ENCODE measurements around the gene NBPF3.

NBPF3 gene

DNA sequence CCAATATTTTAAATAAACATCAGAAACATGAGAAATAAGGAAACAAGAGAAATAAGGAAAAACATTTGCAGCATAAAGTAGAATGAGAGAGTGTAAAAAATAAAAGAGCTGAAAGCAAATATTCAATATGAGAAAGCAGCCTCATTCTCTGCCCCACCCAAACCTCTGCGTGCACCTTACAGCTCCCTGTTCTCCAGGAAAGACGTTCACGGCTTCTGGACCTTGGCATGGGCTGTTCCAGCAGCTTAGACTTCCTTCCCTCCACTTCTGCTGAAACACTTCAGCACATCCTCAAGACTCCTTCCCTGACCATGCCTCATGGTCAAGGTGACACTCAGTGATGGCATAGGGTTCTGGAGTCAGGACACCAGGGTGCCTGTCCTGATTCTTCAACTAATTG lies 92.6 kb downstream of the NBPF3 start:
- H3K4me1 ChIP-seq (ENCODE audit: control insufficient read depth, insufficient read depth, low read length, poor library complexity, severe bottlenecking), result peaks cover 16% of the 10 kb centered on the region
- no peaks in the 10 kb centered on the region for H3K36me3 ChIP-seq (ENCODE audit: control insufficient read depth, insufficient read depth, low read length)
- H3K27ac ChIP-seq (ENCODE audit: low read depth, low read length, severe bottlenecking), result no peak overlapping the region
- no peak overlapping the region for H3K4me3 ChIP-seq (ENCODE audit: extremely low read depth, insufficient read depth, low read length, poor library complexity, severe bottlenecking)
- WGBS, 2 experiments (ENCODE audit: insufficient coverage in 2 of 2), result 98 to 100% methylated on average over 3 of the region's 3 CpGs
- H3K9me3 ChIP-seq (ENCODE audit: control insufficient read depth, low read length), result no peaks in the 10 kb centered on the region

DNA sequence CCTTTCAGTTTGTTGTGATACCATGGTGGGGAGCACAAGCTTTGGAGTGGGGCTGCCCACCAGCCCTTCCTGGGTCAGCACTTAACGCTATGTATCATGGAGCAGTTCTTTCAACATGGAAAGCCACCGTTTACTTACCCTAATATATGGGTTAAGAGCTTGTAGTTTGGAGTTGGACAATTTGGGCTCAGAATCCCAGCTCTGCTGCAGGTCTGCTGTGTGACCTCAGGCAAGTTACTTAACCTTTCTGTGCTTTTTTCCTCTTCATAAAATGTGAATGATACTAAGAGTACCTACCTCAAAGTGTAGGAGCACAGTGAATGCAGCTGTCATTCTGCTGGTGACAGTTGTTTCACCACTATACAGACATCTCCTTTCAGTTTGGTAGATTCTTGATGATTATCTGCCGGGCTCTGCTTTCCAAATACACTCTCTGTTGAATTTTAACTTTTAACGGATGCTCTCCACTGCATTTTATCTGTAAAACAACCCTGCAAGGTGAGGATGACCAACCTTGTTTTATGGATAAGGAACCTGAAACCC lies 93.1 kb downstream of the NBPF3 start:
- WGBS, 2 experiments (ENCODE audit: insufficient coverage in 2 of 2), result 86 to 94% methylated on average over 1 to 3 of the region's 4 CpGs
- Histone ChIP-seq H3K27ac (ENCODE audit: low read depth, low read length, severe bottlenecking) (no peak overlapping the region), H3K9me3 (ENCODE audit: control insufficient read depth, low read length) (no peaks in the 10 kb centered on the region), H3K4me3 (ENCODE audit: extremely low read depth, insufficient read depth, low read length, poor library complexity, severe bottlenecking) (no peak overlapping the region), H3K4me1 (ENCODE audit: control insufficient read depth, insufficient read depth, low read length, poor library complexity, severe bottlenecking) (peaks cover 16% of the 10 kb centered on the region), H3K36me3 (ENCODE audit: control insufficient read depth, insufficient read depth, low read length) (no peaks in the 10 kb centered on the region)

DNA sequence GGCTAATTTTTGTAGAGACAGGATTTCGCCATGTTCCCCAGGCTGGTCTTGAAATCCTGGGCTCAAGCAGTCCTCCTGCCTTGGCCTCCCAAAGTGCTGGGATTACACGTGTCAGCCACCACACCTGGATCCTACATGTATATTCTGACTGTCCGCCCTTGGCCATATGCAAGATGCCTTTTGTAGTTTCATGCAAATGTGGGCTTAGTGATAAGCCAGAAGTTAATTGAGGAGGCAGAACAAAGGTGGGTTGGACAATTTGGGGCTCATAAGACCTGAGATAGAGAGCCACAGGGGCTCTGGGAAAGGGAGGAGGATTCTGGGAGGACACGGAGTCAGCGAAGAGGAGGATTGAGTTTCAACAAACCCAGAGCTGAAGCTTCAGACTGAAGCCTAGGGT lies 94.2 kb downstream of the NBPF3 start:
- peaks cover 16% of the 10 kb centered on the region for H3K4me1 ChIP-seq (ENCODE audit: control insufficient read depth, insufficient read depth, low read length, poor library complexity, severe bottlenecking)
- H3K9me3 ChIP-seq (ENCODE audit: control insufficient read depth, low read length), result no peaks in the 10 kb centered on the region
- no peak overlapping the region for H3K27ac ChIP-seq (ENCODE audit: low read depth, low read length, severe bottlenecking)
- 87 to 92% methylated on average over 3 to 4 of the region's 5 CpGs for WGBS, 2 experiments (ENCODE audit: insufficient coverage in 2 of 2)
- no peak overlapping the region for H3K4me3 ChIP-seq (ENCODE audit: extremely low read depth, insufficient read depth, low read length, poor library complexity, severe bottlenecking)
- H3K36me3 ChIP-seq (ENCODE audit: control insufficient read depth, insufficient read depth, low read length), result no peaks in the 10 kb centered on the region

Measured in mesodermal cell (in vitro differentiated cells).